Breast epithelium (tissue), 4 donors: ENCODE results near the gene CNOT8. TPM values are rescaled to one million over a fixed set of nuclear protein-coding genes. Genes with fewer than 3 reads are reported as not detected.

Experiments
- DNase-seq, 2 donors: peaks; one replicate each; pipeline ENCODE4 v3.0.0-alpha.2; 2019; ENCODE audit warnings: low spot score in 2 of 2
- H3K27ac ChIP-seq, 2 donors: fragments of 200-600 bp; sonication (generic) in 1 of 2; one replicate each; pipeline ENCODE4 v1.5.1; 2016 to 2019; ENCODE audit warnings: mild to moderate bottlenecking in 1 of 2
- H3K27me3 ChIP-seq, 2 donors: fragments of 200-600 bp; sonication (generic) in 1 of 2; one replicate each; pipeline versions ENCODE4 v1.5.1 to v1.6.0; 2017 to 2019; ENCODE audit warnings: control low read depth in 1 of 2, mild to moderate bottlenecking in 1 of 2
- H3K36me3 ChIP-seq: fragments of 200-600 bp; one replicate; pipeline ENCODE4 v1.5.1; 2019
- H3K4me1 ChIP-seq, 2 donors: fragments of 200-600 bp; sonication (generic); one replicate each; pipeline ENCODE4 v1.5.1; 2016 to 2019; ENCODE audit warnings: control low read depth in 1 of 2
- H3K4me3 ChIP-seq, 3 donors: fragments of 200-600 bp; sonication (generic); 1 replicate in 2 of 3; 2 replicates in 1 of 3; pipeline ENCODE4 v1.5.1; 2016 to 2019; ENCODE audit warnings: mild to moderate bottlenecking in 3 of 3, moderate library complexity in 2 of 3
- H3K9me3 ChIP-seq, 2 donors: fragments of 200-600 bp; sonication (generic) in 1 of 2; one replicate each; pipeline ENCODE4 v1.5.1; 2016 to 2019; ENCODE audit warnings: control low read depth in 1 of 2
- POLR2A ChIP-seq: fragments of 450-650 bp; IDR thresholded peaks from one replicate; pipeline ENCODE4 v1.6.1; 2016; ENCODE audit warnings: antibody characterized with exemption, mild to moderate bottlenecking, moderate library complexity
- POLR2AphosphoS5 ChIP-seq, 3 donors: sonication (generic); formaldehyde crosslinking; IDR thresholded peaks; one replicate each; pipeline ENCODE4 v1.6.1; 2017; ENCODE audit warnings: antibody characterized with exemption in 3 of 3
- intact Hi-C: fragments of 100-400 bp; cut with DNase I; formaldehyde crosslinking; loops from one replicate; pipeline ENCODE4 v1.15.1; 2023; ENCODE audit warnings: low total_unique reads
- total RNA-seq, 3 donors: library from RNA; depleted of rRNA; stranded (reverse); fragments of >200 nt; gene quantifications; one replicate each; pipeline ENCODE4 v1.1.0, GENCODE V29; 2016
- TF ChIP-seq, protein P1 (sequence below), 3 donors: fragments of 450-650 bp; IDR thresholded peaks; one replicate each; pipeline ENCODE4 v1.5.1; 2016 to 2017; ENCODE audit warnings: antibody characterized with exemption in 3 of 3, mild to moderate bottlenecking in 3 of 3, moderate library complexity in 3 of 3

The CNOT8 gene
- total RNA-seq, 3 donors from 2014 or later: 78.7 to 180 (median 84.7) TPM

DNA sequence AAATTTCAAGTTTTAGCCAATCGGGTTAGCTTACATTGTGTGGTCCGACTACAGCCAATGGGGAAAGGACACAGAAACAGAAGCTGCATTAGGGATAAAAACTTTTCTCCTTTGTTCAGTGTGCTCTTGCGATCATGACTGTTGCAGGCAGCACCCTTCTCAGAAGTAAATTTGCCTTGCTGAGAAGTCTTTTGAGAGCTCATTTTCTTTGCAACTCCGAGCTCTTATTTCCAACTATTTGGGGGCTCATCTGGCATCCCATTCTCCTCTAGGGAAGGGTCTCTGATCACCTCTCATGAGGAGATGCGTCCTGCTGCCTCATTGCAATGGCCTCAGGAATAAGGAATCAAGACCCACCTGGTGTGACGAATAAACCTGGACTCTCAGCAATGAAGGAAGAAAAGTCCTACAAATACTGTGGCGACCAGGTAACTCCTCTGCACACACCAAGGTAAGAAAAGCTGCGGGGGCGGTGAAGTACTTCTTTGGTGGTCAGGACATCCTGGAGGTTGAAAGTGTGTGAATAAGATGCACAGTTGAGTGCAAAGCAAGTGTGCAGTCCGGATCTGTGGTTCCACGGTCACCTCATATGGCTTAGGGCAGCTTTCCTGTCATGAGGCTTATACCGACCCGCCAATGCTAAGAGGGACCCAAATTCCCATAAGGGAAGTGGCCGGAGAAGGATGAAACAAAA is 20.4 kb downstream of the CNOT8 start:
- DNase-seq: no peak
- Histone ChIP-seq H3K4me3 (no peak overlapping the region), H3K9me3 (peaks cover 11 to 15% of the 10 kb centered on the region in 2 donors), H3K36me3 (peaks cover 9% of the 10 kb centered on the region), H3K27me3 (no peaks in the 10 kb centered on the region), H3K4me1 (no peaks in the 10 kb centered on the region), H3K27ac (no peak overlapping the region)
- intact Hi-C loops: no loop called here
- TF ChIP-seq POLR2A: no peak
- TF ChIP-seq, protein P1, sequence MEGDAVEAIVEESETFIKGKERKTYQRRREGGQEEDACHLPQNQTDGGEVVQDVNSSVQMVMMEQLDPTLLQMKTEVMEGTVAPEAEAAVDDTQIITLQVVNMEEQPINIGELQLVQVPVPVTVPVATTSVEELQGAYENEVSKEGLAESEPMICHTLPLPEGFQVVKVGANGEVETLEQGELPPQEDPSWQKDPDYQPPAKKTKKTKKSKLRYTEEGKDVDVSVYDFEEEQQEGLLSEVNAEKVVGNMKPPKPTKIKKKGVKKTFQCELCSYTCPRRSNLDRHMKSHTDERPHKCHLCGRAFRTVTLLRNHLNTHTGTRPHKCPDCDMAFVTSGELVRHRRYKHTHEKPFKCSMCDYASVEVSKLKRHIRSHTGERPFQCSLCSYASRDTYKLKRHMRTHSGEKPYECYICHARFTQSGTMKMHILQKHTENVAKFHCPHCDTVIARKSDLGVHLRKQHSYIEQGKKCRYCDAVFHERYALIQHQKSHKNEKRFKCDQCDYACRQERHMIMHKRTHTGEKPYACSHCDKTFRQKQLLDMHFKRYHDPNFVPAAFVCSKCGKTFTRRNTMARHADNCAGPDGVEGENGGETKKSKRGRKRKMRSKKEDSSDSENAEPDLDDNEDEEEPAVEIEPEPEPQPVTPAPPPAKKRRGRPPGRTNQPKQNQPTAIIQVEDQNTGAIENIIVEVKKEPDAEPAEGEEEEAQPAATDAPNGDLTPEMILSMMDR (IDR thresholded peaks at IDR 0.05): no peak
- TF ChIP-seq POLR2AphosphoS5 (IDR thresholded peaks at IDR 0.05): no peak

DNA sequence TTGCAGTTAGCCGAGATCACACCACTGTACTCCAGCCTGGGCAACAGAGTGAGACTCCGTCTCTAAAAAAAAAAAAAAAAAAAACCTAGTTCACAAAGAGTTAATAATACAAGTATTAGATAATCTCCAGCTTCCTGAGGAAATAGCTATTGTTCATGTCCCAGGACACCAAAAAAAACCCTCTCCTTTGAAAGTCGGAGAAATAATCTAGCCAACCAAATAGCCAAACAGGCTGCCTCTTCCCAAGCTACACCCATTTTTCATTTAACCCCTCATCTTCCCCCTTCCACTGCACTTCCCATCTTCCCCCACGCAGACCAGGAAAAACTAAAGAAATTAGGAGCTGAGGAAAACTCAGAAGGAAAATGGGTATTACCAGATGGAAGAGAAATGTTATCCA is 23.6 kb downstream of the CNOT8 start:
- Histone ChIP-seq H3K27me3 (no peaks in the 10 kb centered on the region), H3K27ac (no peak overlapping the region), H3K36me3 (no peaks in the 10 kb centered on the region), H3K4me3 (no peak overlapping the region), H3K9me3 (peaks cover 28 to 37% of the 10 kb centered on the region in 2 donors), H3K4me1 (no peaks in the 10 kb centered on the region)
- intact Hi-C loops: no loop called here
- TF ChIP-seq, protein P1 (IDR thresholded peaks at IDR 0.05): no peak
- TF ChIP-seq POLR2A (no peak), POLR2AphosphoS5 (IDR thresholded peaks at IDR 0.05) (no peak)
- no peak for DNase-seq

DNA sequence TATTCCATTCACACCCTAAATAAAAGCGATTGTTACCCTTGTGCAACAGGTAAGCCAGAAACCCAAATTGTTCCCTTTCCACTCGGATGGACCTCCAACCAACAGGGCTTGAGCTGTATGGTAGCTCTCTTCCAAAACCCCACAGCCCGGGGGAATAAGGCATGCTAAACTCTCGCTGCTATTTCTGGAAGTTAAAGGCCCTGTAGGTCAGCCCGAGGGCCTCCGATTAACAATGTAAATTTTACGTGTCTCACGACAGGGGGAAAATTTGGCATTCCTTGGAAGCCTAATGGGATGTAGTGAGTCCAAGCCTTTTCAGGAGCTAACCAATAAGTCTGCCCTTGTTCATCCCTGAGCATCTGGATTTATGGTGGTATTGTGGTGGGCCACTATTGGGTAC is 26.0 kb downstream of the CNOT8 start:
- H3K36me3 ChIP-seq: peaks cover 9% of the 10 kb centered on the region
- no peak for DNase-seq
- H3K27me3 ChIP-seq: no peaks in the 10 kb centered on the region
- TF ChIP-seq POLR2AphosphoS5 (IDR thresholded peaks at IDR 0.05): no peak
- TF ChIP-seq, protein P1 (IDR thresholded peaks at IDR 0.05): no peak
- TF ChIP-seq POLR2A: no peak
- H3K4me3 ChIP-seq: no peak overlapping the region
- peaks cover 17 to 26% of the 10 kb centered on the region in 2 donors for H3K9me3 ChIP-seq
- no peak overlapping the region for H3K27ac ChIP-seq
- no peaks in the 10 kb centered on the region for H3K4me1 ChIP-seq
- intact Hi-C loops: no loop called here

DNA sequence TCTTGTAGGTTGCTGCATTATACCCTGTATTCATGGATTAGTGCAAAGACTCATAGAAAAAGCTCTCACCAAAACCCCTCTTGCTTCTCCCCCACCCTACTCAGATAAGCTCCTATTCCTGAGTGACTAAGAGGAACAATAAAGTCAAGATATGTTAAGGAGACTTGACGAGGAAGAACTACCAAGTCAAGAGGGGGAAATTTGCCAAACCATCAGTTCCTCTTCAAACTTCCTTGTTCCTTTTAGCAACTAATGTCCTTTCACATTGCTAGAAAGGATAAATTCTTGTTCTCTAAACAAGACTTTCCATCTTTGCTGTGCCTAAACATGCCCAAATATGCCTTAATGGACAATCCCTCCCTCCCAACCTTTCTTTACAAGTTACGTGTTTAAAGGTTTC is 27.0 kb downstream of the CNOT8 start:
- DNase-seq: no peak
- intact Hi-C loops: no loop called here
- Histone ChIP-seq H3K27ac (no peak overlapping the region), H3K9me3 (peaks cover 17 to 26% of the 10 kb centered on the region in 2 donors), H3K27me3 (no peaks in the 10 kb centered on the region), H3K4me1 (no peaks in the 10 kb centered on the region), H3K36me3 (peaks cover 14% of the 10 kb centered on the region), H3K4me3 (no peak overlapping the region)
- TF ChIP-seq POLR2A (no peak), POLR2AphosphoS5 (IDR thresholded peaks at IDR 0.05) (no peak)
- TF ChIP-seq, protein P1 (IDR thresholded peaks at IDR 0.05): no peak

DNA sequence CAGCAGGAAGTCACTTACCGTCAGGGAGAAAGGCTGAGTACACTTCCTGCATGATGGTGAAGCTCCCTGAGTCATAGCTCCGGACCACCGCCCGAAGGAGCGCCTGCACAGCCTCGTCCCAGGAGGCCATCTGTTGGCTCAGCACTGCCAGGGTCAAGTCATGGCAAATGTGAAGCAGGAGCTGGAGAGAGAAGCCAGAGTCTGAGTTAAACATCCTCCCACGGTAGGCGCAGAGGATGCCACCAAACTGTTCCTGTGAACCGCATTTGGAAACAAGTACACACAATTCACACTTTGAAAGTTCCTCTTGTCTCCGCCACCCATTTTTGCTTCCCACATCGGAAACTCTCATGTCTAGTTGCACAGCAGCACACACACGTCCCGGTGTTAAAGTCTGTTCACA is 33.9 kb downstream of the CNOT8 start:
- Histone ChIP-seq H3K4me3 (no peak overlapping the region), H3K9me3 (peaks cover 0 to under 1% of the 10 kb centered on the region in 2 donors), H3K27me3 (no peaks in the 10 kb centered on the region), H3K27ac (no peak overlapping the region), H3K36me3 (peaks cover 14% of the 10 kb centered on the region), H3K4me1 (no peaks in the 10 kb centered on the region)
- no peak for DNase-seq
- TF ChIP-seq, protein P1 (IDR thresholded peaks at IDR 0.05): no peak
- no peak for TF ChIP-seq POLR2A
- intact Hi-C loops: no loop called here
